ENCODE data around the gene KIAA0586.
"Not testable (repeated sequence)": the region's sequence is repeated elsewhere in the genome, so short reads cannot be mapped to it uniquely, and the experiment has no call there.

Gene KIAA0586
- total RNA-seq = 28.3 to 97.5 (median 41.7) reads per million in 9 experiments

- Mint-ChIP-seq H3K9me3 (no peaks in the 10 kb centered on the region), H3K36me3 (ENCODE audit: insufficient read depth) (peaks cover 27% of the 10 kb centered on the region), H3K4me3 (peak within 1 kb of the TSS; percentile 73 to 83), H3K27ac (peak within 1 kb of the TSS; percentile 93 to 94), H3K27me3 (no peaks in the 10 kb centered on the region), H3K4me1 (ENCODE audit: low read depth in 2 of 2) (peaks cover 10 to 31% of the 10 kb centered on the region in 2 donors)
- DNase-seq (peak; percentile 91 to 95 (median 94)), ATAC-seq (replicated peaks) (peak; percentile 91)
Measured at GRCh38 chr14:58427281-58428117, at the start of gene KIAA0586, which contains the start of gene TIMM9. Gene KIAA0586, plus strand, starts transcription at chr14:58427719. Its CDS starts 546 bp downstream, at chr14:58428265. Gene TIMM9, minus strand, starts transcription at chr14:58427531. Its CDS starts 15,586 bp downstream, at chr14:58411945.

GRCh38 chr14:58390830-58391229 lies 36.7 kb upstream of the KIAA0586 start:
- peaks cover 4% of the 10 kb centered on the region for H3K36me3 Mint-ChIP-seq (ENCODE audit: insufficient read depth)
- peak overlapping the region in 1 of 2 donors; percentile 41 for H3K27ac Mint-ChIP-seq
- H3K4me1 Mint-ChIP-seq (ENCODE audit: low read depth in 2 of 2) = peaks cover 0 to 2% of the 10 kb centered on the region in 2 donors
- H3K4me3 Mint-ChIP-seq = no peak overlapping the region
- DNase-seq (no peak), ATAC-seq (replicated peaks) (no peak)
- H3K27me3 Mint-ChIP-seq = no peaks in the 10 kb centered on the region
- H3K9me3 Mint-ChIP-seq = no peaks in the 10 kb centered on the region

GRCh38 chr14:58395562-58395811 lies 32.0 kb upstream of the KIAA0586 start:
- H3K27ac Mint-ChIP-seq = peak overlapping the region; percentile 84 to 88
- H3K4me1 Mint-ChIP-seq (ENCODE audit: low read depth in 2 of 2) = peaks cover 3 to 4% of the 10 kb centered on the region in 2 donors
- no peaks in the 10 kb centered on the region for H3K9me3 Mint-ChIP-seq

GRCh38 chr14:58395812-58396788 lies 31.4 kb upstream of the KIAA0586 start, which contains the start of gene TOMM20L:
Gene TOMM20L, plus strand, starts transcription at chr14:58395930. Its CDS starts 28 bp downstream, at chr14:58395958.
- peaks cover 3 to 4% of the 10 kb centered on the region in 2 donors for H3K4me1 Mint-ChIP-seq (ENCODE audit: low read depth in 2 of 2)
- H3K4me3 Mint-ChIP-seq = peak within 1 kb of the TSS; percentile 80 to 82
- no peaks in the 10 kb centered on the region for H3K9me3 Mint-ChIP-seq
- no peaks in the 10 kb centered on the region for H3K27me3 Mint-ChIP-seq
- no peaks in the 10 kb centered on the region for H3K36me3 Mint-ChIP-seq (ENCODE audit: insufficient read depth)
- H3K27ac Mint-ChIP-seq = peak within 1 kb of the TSS; percentile 88 to 89
- DNase-seq (peak; percentile 63 to 77 (median 69)), ATAC-seq (replicated peaks) (peak; percentile 88)

More at GRCh38 chr14:58395562-58395811, 32.0 kb upstream of the KIAA0586 start:
- no peak for DNase-seq
- H3K4me3 Mint-ChIP-seq = peak overlapping the region; percentile 80 to 82
- H3K27me3 Mint-ChIP-seq = no peaks in the 10 kb centered on the region
- H3K36me3 Mint-ChIP-seq (ENCODE audit: insufficient read depth) = no peaks in the 10 kb centered on the region
- no peak for ATAC-seq (replicated peaks)

GRCh38 chr14:58397156-58397555 lies 30.4 kb upstream of the KIAA0586 start:
- H3K27me3 Mint-ChIP-seq = no peaks in the 10 kb centered on the region
- DNase-seq = no peak
- peaks cover 3 to 4% of the 10 kb centered on the region in 2 donors for H3K4me1 Mint-ChIP-seq (ENCODE audit: low read depth in 2 of 2)
- H3K36me3 Mint-ChIP-seq (ENCODE audit: insufficient read depth) = no peaks in the 10 kb centered on the region
- no peak overlapping the region for H3K27ac Mint-ChIP-seq
- H3K4me3 Mint-ChIP-seq = peak overlapping the region; percentile 80 to 82
- no peak for ATAC-seq (replicated peaks)
- H3K9me3 Mint-ChIP-seq = no peaks in the 10 kb centered on the region

GRCh38 chr14:58398495-58398894 lies 29.0 kb upstream of the KIAA0586 start:
- Mint-ChIP-seq H3K36me3 (ENCODE audit: insufficient read depth) (no peaks in the 10 kb centered on the region), H3K27me3 (no peaks in the 10 kb centered on the region), H3K27ac (no peak overlapping the region), H3K4me3 (no peak overlapping the region), H3K9me3 (no peaks in the 10 kb centered on the region), H3K4me1 (ENCODE audit: low read depth in 2 of 2) (peaks cover 3 to 4% of the 10 kb centered on the region in 2 donors)
- DNase-seq = no peak
- ATAC-seq (replicated peaks) = no peak

GRCh38 chr14:58398895-58399294 lies 28.6 kb upstream of the KIAA0586 start:
- no peaks in the 10 kb centered on the region for H3K27me3 Mint-ChIP-seq
- no peaks in the 10 kb centered on the region for H3K36me3 Mint-ChIP-seq (ENCODE audit: insufficient read depth)
- H3K9me3 Mint-ChIP-seq = no peaks in the 10 kb centered on the region
- no peak overlapping the region for H3K4me3 Mint-ChIP-seq
- no peak for ATAC-seq (replicated peaks)
- no peak for DNase-seq
- peaks cover 3 to 4% of the 10 kb centered on the region in 2 donors for H3K4me1 Mint-ChIP-seq (ENCODE audit: low read depth in 2 of 2)
- no peak overlapping the region for H3K27ac Mint-ChIP-seq

GRCh38 chr14:58401587-58401986 lies 25.9 kb upstream of the KIAA0586 start:
- Mint-ChIP-seq H3K36me3 (ENCODE audit: insufficient read depth) (no peaks in the 10 kb centered on the region), H3K27ac (no peak overlapping the region), H3K9me3 (no peaks in the 10 kb centered on the region), H3K4me1 (ENCODE audit: low read depth in 2 of 2) (no peaks in the 10 kb centered on the region), H3K27me3 (no peaks in the 10 kb centered on the region), H3K4me3 (no peak overlapping the region)
- DNase-seq (no peak), ATAC-seq (replicated peaks) (peak; percentile 27)

- Mint-ChIP-seq H3K9me3 (no peaks in the 10 kb centered on the region), H3K4me3 (no peak overlapping the region), H3K36me3 (ENCODE audit: insufficient read depth) (peaks cover 36% of the 10 kb centered on the region), H3K4me1 (ENCODE audit: low read depth in 2 of 2) (no peaks in the 10 kb centered on the region), H3K27ac (no peak overlapping the region), H3K27me3 (no peaks in the 10 kb centered on the region)
- no peak for ATAC-seq (replicated peaks)
- DNase-seq = no peak
Measured at GRCh38 chr14:58408681-58409215, 18.8 kb upstream of the KIAA0586 start.

- DNase-seq = no peak
- Mint-ChIP-seq H3K4me1 (ENCODE audit: low read depth in 2 of 2) (peaks cover 6 to 12% of the 10 kb centered on the region in 2 donors), H3K27ac (no peak overlapping the region), H3K9me3 (no peaks in the 10 kb centered on the region), H3K36me3 (ENCODE audit: insufficient read depth) (peaks cover 44% of the 10 kb centered on the region), H3K27me3 (no peaks in the 10 kb centered on the region), H3K4me3 (no peak overlapping the region)
- ATAC-seq (replicated peaks) = no peak
Measured at GRCh38 chr14:58414845-58415244, 12.7 kb upstream of the KIAA0586 start.

- peaks cover 46% of the 10 kb centered on the region for H3K36me3 Mint-ChIP-seq (ENCODE audit: insufficient read depth)
- peaks cover 6 to 12% of the 10 kb centered on the region in 2 donors for H3K4me1 Mint-ChIP-seq (ENCODE audit: low read depth in 2 of 2)
- no peaks in the 10 kb centered on the region for H3K27me3 Mint-ChIP-seq
- H3K4me3 Mint-ChIP-seq = no peak overlapping the region
- H3K27ac Mint-ChIP-seq = peak overlapping the region in 1 of 2 donors; percentile 82
- ATAC-seq (replicated peaks) = no peak
- no peak for DNase-seq
- H3K9me3 Mint-ChIP-seq = no peaks in the 10 kb centered on the region
Measured at GRCh38 chr14:58415636-58416547, 11.6 kb upstream of the KIAA0586 start.

- Mint-ChIP-seq H3K4me1 (ENCODE audit: low read depth in 2 of 2) (peaks cover 6 to 12% of the 10 kb centered on the region in 2 donors), H3K36me3 (ENCODE audit: insufficient read depth) (peaks cover 46% of the 10 kb centered on the region), H3K27ac (peak overlapping the region in 1 of 2 donors; percentile 18)
- DNase-seq; ATAC-seq (replicated peaks); H3K27me3 Mint-ChIP-seq; H3K4me3 Mint-ChIP-seq; H3K9me3 Mint-ChIP-seq: not testable (repeated sequence)
Measured at GRCh38 chr14:58416934-58417333, 10.6 kb upstream of the KIAA0586 start.
